Astrocyte of the cerebellum (primary cell): ENCODE measurements around the gene TPX2.
A peak's percentile ranks its signal among the peaks of the same experiment; 100 is the strongest.

Source experiments
- DNase-seq: peaks from one replicate; pipeline ENCODE4 v3.0.0-alpha.2; 2011; ENCODE audit warnings: low read depth
- H3K4me3 ChIP-seq: 2 replicates; pipeline ENCODE4 v1.5.1; 2011; ENCODE audit warnings: mild to moderate bottlenecking, low read depth, low read length, moderate library complexity
- CTCF ChIP-seq: IDR thresholded peaks from 2 replicates; pipeline ENCODE4 v1.5.1; 2012; ENCODE audit warnings: low read length, low read depth, moderate library complexity, mild to moderate bottlenecking; ENCODE audit errors: missing control alignments
- in situ Hi-C: cut with HindIII; loops from 2 replicates; pipeline ENCODE4 v1.10.0; 2017; ENCODE audit warnings: low sequenced_read_pairs

TPX2 gene

DNA sequence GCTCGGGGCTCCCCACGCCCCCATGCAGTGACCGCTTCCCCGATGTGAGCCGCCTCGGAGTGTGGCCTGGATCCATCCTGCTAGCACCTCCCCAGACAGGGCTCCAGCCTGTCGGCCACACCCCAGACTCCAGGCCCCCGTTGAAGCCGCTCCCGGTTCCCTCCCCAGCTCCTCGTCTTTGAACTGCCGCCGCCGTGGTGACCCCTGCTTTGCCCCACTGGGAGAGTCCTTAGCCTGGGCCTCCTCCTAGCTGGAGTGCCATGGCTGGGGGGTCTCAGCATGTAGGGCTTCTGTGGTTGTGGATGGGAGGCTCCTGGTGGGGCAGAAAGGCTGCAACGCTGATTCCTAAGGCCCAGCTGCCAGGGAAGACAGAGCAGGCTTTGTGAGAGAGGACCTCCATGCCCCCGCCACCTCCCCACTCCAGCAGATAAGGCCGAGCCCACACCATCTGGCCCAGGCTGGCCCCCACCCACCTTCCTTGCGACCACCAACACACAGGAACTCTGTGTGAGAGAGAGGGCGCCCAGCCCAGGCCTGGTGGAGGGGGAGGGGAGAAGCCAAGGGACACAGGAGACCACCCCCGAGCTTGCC, 94.9 kb downstream of the TPX2 start:
- no peak overlapping the region for H3K4me3 ChIP-seq
- no peak for DNase-seq
- in situ Hi-C loops: no loop called here
- no peak for TF ChIP-seq CTCF

- TF ChIP-seq CTCF: no peak
- in situ Hi-C loops: no loop called here
- H3K4me3 ChIP-seq: no peak overlapping the region
- no peak for DNase-seq
Observed at GRCh38 chr20:31835554-31835953, 96.5 kb downstream of the TPX2 start.

- peak; percentile 90 for DNase-seq
- no peak overlapping the region for H3K4me3 ChIP-seq
- in situ Hi-C loops: no loop called here
- TF ChIP-seq CTCF: no peak
Observed at GRCh38 chr20:31835977-31836852, 97.1 kb downstream of the TPX2 start.

DNA sequence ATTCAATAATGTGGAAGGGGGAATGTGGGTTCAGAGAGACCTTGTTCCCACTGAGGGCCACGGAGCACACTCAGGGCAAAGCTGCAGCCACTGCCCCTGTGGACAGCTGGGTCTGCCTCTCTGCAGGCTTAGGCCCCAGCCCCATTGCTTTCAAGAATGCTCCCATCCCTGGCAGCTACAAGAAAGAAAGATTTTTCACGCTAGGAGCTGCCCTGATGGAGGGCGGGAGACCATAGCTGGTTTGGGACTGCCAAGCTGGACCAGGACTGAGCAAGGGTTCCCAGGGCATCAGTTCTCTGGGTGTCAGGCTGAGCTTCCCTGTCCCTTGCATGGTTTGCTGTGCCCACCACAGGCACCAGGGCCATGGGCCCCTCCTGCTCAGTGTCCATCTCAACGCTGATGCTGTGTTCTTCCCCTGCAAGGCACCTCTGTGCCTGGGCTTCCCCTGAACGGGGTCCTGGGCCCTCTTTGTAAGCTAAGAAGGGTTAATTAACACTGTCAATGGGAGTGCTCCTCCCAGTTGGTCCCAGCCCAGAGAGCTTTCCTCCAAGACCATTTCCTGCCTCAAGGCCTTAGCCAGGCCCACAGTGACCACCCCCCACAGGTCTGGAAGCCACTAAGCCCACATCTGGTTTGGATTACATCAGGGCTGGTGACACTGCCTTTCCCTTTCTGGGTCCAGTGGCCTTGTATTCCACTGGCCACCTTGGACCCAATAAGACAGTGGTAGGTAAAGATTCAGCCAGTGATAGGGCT, 97.9 kb downstream of the TPX2 start:
- no peak for TF ChIP-seq CTCF
- DNase-seq: no peak
- no peak overlapping the region for H3K4me3 ChIP-seq
- in situ Hi-C loops: no loop called here

- in situ Hi-C loops: no loop called here
- DNase-seq: no peak
- TF ChIP-seq CTCF: no peak
- H3K4me3 ChIP-seq: no peak overlapping the region
Observed at GRCh38 chr20:31837896-31838397, 98.9 kb downstream of the TPX2 start.

- no peak for TF ChIP-seq CTCF
- no peak for DNase-seq
- H3K4me3 ChIP-seq: no peak overlapping the region
- in situ Hi-C loops: no loop called here
Observed at GRCh38 chr20:31838646-31839292, 99.7 kb downstream of the TPX2 start.
